Stimulated activated CD4-positive, alpha-beta T cell treated with anti-CD3 and anti-CD28 coated beads, Interleukin-12 subunit alpha, Interleukin-12 subunit beta, amount 100 ng/mL, for 48 hours (primary cell): Measurements from ENCODE around the gene DDX28.
A peak's percentile ranks its signal among the peaks of the same experiment; 100 is the strongest.
"Not testable (repeated sequence)": the region's sequence is repeated elsewhere in the genome, so short reads cannot be mapped to it uniquely, and the experiment has no call there.

Experiments used
- DNase-seq, 3 donors: peaks; one replicate each; pipeline ENCODE4 v3.0.0-alpha.2; 2020; ENCODE audit warnings: low read depth in 2 of 3, low spot score in 1 of 3

DDX28 gene

DNA sequence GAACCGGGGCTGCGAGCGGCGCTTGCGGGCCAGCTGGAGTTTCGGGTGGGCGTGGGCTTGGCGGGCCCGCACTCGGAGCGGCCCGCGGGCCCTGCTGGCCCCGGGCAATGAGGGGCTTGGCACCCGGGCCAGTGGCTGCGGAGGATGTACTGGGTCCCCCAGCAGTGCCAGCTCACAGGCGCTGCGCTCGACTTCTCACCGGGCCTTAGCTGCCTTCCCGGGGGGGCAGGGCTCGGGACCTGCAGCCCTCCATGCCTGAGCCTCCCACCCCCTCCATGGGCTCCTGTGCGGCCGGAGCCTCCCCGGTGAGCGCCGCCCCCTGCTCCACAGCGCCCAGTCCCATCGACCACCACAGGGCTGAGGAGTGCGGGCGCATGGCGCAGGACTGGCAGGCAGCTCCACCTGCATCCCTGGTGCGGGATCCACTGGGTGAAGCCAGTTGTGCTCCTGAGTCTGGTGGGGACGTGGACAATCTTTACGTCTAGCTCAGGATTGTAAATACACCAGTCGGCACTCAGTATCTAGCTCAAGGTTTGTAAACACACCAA is 24.7 kb downstream of the DDX28 start:
- DNase-seq = not testable (repeated sequence)

DNA sequence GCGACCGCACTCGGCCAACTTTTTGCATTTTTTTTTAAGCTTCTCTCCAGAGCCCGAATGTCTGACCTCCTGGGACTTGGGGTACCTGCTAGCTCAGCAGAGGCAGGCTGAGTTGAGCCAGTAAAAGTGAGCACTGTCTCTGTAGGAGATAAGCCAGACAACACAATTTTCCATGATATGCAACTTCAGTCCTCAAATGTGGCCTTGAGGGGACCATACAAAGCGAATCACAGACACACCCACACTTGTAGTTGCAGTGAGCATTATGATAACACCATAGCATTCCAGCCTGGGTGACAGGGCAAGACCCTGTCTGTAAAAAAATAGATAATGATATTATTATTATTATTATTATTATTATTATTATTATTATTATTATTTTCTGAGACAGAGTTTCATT is 26.4 kb downstream of the DDX28 start:
- DNase-seq = no peak

DNA sequence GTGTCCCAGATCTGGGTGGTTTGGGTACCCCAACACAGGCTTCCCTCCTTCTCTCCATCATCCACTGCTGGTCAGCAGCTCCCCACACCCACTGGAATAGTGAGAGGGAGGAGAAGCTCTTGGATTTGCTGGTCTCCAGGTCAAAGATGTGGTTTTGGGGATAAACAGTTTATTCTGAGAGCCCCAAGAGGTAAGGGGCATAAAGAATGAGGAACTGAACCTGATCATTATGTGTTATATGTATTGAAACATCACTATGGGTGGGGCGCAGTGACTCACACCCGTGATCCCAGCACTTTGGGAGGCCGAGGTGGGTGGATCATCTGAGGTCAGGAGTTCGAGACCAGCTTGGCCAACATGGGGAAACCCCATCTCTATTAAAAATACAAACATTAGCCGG is 27.6 kb downstream of the DDX28 start:
- no peak for DNase-seq

DNA sequence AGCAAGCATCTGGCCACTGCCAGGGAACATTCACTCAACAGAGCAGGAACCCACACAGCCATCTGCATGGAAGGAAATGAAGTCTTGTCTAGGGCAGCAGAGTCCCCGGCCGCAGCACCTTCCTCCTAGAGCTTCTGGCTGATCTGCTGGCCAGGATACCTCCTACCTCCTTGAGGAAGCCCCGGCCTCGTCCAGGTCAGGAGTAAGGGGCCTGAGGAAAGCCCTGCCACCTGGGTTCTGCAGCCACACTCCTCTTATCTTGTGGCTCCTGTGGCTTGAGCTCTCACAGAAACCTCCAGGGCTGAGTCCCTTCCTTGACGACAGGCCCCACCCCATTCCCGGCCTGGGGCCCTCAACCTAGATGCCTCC is 29.0 kb downstream of the DDX28 start:
- not testable (repeated sequence) for DNase-seq

DNA sequence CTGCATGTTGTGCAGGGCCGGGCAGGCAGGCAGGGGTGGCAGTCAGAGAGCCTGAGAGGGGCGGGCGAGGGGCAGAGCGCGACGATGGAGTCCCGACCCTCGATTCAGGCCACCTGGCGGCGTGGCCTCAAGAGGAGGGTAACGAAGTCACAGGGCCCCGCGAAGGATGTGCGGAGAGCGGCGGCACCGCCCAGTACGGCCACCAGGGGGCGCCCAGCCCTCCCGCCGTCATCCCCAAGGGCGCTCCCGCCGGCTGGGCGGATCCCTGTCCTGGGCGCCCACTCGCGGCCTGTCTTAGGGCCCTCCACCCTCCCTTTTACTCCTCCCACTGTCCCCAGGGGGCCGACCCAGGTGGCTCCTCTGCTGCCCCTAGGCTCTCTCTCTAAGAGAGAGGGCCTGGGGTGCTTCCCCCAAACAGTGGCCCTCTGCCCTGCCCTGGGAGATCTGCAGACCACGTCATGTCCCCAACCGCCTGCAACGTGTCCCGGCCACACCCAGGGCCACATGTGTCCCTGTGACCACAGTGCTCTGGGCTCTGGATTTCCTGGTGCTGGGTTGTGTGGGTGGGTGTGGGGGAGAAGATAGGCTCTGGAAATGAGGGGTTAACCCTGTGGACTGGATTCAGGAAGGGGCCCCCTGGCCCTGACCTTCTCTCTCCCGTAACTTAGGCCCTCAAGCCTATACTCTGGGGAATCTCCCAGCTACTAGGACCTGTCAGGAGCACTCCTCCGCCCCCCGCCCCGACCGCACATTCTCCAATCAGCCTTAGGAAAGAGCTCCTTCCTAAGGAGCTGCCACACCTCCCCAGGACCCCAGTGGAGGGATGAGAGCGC is 29.6 kb downstream of the DDX28 start:
- peak; percentile 74 to 82 (median 79) for DNase-seq

DNA sequence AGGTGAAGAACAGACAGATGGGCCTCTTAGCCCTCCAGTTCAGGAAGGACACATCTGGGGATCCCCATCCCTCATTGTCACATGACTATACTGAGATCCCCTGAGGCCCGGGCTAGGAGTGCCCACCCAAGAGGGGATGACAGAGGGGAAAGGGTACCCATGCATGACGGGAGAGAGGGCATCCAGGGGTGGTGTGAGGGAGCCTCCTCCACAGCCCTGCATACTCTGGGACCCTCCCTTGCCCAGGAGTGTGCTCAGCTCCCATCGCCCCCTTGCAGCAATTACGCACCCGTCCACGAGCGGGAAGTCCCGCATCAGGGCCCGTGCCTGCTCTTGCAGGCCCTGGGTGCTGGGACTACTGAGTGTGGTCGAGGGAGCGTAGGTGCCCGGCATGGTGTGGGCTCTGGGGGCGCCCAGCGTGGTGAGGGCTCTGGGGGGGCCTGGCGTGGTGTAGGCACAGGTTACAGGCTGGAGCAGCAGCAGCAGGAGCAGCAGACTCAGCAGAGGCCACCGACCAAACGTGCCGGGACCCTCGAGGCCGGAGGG is 30.3 kb downstream of the DDX28 start:
- DNase-seq = no peak

DNA sequence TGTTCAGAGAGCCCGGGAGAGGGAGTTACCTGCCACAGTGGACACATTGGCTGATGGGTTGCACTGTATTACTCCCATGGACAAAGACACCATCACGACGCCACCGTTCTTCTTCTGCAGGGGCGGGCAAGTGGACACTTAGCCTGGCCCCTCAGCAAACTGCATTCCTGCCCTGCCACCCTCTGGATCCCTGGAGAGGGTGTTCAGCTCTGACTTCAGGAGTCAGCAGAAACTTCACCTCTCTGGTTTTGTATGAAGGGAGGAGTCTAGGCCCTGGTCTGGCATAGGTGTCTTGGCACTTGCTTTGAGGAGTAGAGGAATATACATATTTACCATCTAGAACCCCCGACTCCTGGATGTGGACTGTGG is 33.0 kb downstream of the DDX28 start:
- no peak for DNase-seq

DNA sequence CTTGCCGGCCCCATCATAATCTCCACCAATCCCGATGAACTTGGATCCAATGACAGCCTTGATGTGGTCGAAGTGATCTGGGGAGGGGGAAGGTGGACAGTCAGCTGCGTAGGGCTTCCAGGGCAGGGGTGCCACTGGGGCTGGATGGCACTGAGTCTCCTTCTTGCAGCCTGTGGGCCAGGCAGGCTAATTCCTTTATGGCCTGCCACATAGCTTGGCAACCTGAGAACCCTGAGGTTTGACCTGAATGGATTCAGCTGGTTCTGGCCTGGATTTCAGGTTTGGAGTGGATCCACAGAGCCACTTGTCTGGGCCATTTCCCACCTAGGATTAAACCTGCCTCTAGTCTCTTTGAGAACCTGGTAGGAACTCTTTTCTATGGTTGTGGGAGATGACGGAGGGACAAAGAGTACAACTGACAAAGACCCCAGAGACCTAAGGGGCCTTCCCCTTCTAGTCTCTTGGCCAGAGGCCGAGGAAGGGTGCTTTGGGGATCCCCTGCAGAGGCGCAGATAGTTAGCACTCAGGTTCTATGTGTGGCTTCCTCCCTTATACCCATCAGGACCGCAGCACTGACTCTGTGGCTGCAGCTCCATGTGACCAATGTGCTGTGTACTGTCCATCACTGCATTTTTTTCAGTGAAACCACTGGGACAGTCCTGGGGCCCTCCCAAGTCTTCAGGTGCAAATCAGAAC is 33.6 kb downstream of the DDX28 start:
- DNase-seq = no peak

DNA sequence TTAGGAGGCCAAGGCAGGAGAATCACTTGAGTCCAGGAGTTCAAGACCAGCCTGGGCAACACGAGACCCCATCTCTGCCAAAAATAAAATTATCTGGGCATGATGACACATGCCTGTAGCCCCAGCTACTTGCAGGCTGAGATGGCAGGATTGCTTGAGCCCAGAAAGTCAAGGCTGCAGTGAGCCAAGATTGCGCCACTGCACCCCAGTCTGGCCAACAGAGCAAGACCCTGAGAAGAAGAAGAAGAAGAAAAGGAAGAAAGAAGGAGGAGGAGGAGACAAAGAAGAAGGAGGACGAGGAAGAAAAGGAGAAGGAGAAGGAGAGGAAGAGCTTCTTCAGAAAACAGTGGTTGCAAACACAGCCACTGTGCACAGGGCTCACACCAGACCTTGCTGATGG is 34.4 kb downstream of the DDX28 start:
- no peak for DNase-seq

DNA sequence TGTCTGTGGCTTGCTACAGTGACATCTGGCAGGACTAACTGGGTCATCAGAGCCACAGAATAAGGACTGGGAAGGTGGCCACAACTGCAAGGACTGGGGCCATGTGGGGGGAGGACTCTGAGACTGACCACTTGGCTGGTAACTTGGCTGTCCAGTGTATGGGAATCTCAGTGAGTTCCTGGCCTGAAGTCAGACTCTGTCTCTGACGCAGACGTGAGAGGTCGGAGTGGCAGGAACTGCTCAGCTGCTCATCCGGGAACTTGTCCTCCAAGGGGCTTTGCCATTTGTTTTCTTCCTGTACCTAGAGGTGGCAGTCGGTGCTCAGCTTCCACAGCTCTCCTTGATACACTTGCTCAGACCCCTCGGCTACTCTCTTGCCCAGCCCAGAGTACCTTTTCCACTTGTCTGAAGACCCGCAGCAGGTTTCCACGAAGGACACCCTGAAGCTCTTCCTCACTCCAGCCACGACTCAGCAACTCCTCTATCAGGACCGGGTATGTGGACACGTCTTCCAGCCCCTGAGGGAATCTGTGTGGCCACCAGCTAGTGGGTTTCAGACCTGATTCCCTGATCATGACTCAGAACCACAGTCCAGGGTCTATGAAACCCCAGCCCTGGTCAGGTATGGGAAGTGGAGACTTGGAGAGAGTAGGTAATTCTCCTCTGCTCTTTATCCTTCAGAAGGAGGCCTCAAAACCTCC is 35.4 kb downstream of the DDX28 start:
- DNase-seq = no peak

DNA sequence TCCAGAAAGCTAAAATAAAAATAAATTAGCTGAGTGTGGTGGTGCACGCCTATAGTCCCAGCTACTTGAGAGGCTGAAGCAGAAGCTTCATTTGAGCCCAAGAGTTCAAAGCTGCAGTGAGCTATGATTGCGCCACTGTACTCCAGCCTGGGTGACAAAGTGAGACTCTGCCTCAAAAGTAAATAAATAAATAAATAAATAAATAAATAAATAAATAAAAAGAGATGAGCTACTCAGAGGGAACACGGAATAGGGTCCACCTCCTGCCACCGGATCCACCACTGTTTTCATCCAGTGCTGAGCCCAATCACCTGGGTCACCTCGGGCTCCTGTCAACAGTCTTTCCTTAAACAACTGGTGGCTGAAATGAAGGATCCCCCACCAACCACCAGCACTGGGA is 36.1 kb downstream of the DDX28 start:
- DNase-seq = no peak

DNA sequence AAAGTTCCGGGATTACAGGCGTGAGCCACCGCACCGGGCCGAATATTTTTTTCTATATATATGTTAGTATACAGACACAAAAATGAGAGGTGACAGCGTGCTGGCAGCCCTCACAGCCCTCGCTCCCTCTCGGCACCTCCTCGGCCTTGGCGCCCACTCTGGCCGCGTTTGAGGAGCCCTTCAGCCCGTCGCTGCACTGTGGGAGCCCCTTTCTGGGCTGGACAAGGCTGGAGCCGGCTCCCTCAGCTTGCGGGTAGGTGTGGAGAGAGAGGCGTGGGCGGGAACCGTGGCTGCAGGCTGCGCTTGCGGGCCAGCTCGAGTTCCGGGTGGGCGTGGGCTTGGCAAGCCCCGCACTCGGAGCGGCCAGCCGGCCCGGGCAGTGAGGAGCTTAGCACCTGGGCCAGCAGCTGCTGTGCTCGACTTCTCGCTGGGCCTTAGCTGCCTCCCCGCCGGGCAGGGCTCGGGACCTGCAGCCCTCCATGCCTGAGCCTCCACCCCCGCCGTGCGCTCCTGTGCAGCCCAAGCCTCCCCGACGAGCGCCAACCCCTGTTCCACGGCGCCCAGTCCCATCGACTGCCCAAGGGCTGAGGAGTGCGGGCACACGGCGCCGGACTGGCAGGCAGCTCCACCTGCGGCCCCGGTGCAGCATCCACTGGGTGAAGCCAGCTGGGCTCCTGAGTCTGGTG is 40.9 kb downstream of the DDX28 start:
- DNase-seq = no peak

DNA sequence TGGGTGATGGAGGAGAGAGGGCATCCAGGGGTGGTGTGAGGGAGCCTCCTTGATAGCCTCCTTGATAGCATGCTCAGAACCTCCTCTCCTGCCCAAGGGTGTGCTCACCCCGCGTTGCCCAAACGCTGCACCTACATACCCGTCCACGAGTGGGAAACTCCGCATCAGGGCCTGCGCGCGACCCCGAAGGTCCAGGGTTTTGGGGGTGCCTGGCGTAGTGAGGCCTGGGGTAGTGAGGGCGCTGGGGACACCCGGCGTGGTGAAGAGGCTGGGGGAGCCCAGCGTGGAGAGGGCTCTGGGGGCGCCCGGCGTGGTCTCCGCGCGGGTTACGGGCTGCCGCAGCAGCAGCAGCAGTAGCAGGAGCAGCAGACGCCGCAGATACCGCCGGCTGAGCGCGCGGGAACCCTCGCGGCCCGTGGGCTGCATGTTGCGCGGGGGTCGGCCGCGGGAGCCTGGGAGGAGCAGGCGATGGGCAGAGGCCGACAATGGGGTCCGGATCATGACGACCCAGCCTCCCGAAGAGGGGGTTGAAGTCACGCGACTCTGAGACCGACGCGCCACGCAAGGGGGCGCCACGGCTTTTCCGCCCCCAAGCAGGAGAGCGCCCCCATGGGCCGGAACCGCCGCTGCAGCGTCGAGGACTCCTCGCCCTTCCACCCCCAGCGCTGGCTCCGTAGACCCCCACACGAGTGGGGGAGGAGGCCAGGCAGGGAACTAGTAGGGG is 42.9 kb downstream of the DDX28 start, which contains the start of gene DPEP3:
Gene DPEP3 (minus strand): TSS at position 545 of the 724 bp plus-strand sequence. CDS start 119 bp downstream, at position 426.
- no peak for DNase-seq

DNA sequence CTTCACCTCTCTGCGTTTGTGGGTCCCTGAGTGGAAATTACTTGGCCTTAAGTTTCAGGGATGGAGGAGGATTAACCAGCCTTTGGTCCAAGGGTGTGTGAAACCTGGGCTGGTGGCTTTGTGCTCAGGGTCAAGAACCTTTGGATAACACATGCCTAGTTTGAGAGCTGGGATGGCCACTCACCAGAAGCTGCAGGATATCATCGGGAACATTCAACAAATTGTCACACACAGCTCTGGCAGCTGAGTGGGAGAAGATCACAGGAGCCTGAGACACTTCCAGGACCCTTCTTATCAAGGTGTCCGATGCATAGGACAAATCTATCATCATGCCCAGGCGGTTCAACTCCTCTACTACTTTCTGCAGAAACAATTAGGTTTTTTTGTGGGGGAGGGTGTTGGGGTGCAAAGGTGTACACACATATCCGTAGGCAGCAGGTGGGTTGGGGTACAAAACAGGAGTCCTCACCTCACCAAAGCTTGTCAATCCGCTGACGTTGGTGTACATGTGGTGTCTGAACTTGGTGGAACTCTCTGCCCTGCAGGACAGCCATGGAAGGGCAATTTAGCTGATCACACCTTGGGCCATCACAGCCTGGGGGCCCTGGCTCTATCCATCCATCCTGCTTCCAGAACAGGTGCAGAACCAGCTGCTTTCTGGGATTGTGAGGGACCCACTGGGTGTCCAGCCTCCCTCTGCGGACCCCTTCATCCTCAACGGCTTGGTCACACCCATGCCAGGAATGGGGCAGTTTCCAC is 45.4 kb downstream of the DDX28 start:
- DNase-seq = no peak

DNA sequence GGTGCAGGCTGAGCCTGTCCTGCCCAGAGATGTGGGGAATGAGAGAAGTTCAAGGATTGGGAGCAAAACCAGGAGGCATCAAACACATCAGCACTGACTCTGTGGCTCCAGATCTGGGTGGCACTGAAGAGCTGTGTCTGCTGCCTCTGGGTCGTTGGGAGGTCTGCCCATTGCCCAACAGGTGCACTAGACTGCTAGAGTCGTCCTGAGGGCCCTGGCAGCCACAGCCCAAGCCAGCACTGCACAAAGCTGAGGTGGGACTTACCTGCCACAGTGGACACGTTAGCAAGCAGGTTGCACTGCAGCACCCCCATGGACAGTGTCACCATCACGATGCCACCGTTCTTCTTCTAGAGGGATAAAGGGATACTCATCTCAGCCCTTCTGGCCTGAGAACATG is 46.0 kb downstream of the DDX28 start:
- DNase-seq = no peak

DNA sequence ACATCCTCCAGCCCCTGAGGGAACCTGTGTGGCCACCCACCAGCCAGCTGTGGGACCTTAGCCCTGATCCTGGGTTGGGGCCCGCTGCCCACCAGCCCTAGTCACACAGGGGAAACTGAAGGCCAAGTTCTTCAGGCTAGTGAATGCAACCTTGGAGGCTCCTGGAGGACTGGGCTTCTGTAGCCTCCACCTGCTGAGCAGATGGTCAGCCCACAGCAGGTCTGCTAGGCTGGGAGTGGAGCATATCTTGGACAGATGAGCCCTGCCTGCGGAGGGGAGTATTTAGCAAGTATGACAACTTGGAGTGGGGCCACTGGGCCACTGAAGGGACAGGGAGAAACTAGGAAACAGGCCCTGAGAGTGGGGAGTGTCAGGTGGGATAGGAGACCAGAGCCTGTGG is 46.8 kb downstream of the DDX28 start:
- DNase-seq = no peak

DNA sequence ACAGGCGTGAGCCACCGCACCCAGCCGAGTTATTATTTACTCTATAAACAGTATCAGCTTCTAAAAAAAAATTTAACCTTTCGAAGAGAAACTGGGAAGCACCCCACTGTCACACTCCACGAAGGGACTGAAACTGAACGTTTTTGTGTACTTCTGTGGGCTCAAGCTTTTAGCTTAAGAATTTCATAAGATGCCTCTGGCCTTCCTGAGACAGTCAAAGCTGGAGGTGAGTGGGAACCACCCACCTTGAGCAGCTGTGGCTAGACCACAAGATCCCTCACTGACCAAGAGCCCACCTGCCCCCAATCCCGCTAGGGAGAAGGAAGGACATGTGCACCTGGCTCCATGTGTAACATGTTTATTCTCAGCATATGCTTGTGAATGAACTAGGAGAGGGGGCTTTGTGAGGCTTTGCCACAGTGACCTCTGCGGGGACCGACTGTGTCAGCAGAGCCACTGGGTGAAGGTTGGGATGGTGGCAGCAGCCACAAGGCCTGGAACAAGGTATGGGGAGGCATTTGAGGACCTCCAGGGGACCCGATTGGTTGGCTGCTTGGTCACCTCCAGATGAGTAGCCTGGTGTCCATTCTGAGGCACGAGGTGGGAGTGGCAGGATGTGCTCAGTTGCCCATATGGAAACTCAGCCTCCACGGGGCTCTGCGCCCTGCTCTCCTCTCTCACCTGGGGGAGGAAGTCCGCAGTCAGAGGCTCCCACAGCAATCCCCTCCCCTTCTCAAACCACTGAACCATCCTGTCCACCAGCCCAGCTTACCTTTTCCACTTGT is 47.5 kb downstream of the DDX28 start:
- no peak for DNase-seq

DNA sequence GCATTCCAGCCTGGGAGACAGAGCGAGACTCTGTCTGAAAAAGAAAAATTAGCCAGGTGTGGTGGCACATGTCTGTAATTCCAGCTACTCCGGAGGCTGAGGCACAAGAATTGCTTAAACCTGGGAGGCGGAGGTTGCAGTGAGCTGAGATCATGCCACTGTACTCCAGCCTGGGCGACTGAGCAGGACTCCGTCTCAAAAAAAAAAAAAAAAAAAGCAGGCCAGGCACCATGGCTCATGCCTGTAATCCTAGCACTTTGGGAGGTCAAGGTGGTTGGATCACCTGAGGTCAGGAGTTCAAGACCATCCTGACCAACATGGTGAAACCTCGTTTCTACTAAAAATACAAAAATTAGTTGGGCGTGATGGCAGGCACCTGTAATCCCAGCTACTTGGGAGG is 50.7 kb downstream of the DDX28 start:
- not testable (repeated sequence) for DNase-seq

DNA sequence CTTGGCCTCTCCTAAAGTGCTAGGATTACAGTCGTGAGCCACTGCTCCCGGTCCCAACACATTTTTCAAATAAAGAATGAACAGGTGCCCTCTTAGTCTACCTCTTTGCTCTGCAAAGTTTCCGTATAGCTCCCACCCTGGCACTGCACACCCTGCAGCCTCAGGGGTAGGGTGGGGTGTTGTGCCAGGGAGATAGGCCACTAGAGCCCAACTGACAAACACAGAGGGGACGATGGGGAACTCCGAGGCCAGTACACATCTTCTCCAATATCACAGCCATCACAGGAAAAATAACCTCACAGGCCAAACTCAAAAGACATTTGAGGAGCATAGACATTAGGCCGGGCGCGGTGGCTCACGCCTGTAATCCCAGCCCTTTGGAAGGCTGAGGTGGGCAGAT is 51.9 kb downstream of the DDX28 start:
- DNase-seq = no peak
